GM12891 (cell line): Measurements from ENCODE around the gene RAB26.
"Not testable (repeated sequence)": the region's sequence is repeated elsewhere in the genome, so short reads cannot be mapped to it uniquely, and the experiment has no call there.

Experiments
- PAX5 ChIP-seq: IDR thresholded peaks from 2 replicates; pipeline ENCODE4 v1.6.1; 2011; ENCODE audit warnings: low read length, moderate library complexity, mild to moderate bottlenecking; ENCODE audit not compliant: insufficient read depth, severe bottlenecking
- POLR2A ChIP-seq: IDR thresholded peaks from 2 replicates; pipeline ENCODE4 v1.6.1; 2011; ENCODE audit warnings: low read depth, low read length, control low read depth
- POLR2AphosphoS5 ChIP-seq: IDR thresholded peaks from 2 replicates; pipeline ENCODE4 v1.6.1; 2011; ENCODE audit warnings: low read depth, low read length, control low read depth
- POU2F2 ChIP-seq: IDR thresholded peaks from 2 replicates; pipeline ENCODE4 v1.6.1; 2011; ENCODE audit warnings: low read depth, mild to moderate bottlenecking, control low read depth, low read length, moderate library complexity
- SPI1 ChIP-seq: IDR thresholded peaks from 2 replicates; pipeline ENCODE4 v1.6.1; 2011; ENCODE audit warnings: low read depth, low read length, control low read depth
- TAF1 ChIP-seq: IDR thresholded peaks from 2 replicates; pipeline ENCODE4 v1.6.1; 2011; ENCODE audit warnings: low read depth, low read length, control low read depth

GRCh38 chr16:2114225-2114624 lies 34.2 kb upstream of the RAB26 start:
- TF ChIP-seq POLR2AphosphoS5, TAF1, POLR2A, SPI1, POU2F2, PAX5: not testable (repeated sequence)
